SK-N-SH treated with all-trans-retinoic acid at 6 μM for 48 hours (cell line): ENCODE results near the gene GIPC3.

Experiments used
- ATAC-seq: fragments of 200-7000 bp; cut with Tn5 transposase; 3 replicates; pipeline ENCODE4 v1.9.1; 2020; ENCODE audit warnings: mild to moderate bottlenecking, moderate library complexity
- ARNTL ChIP-seq: fragments of 450-650 bp; formaldehyde crosslinking; IDR thresholded peaks from 2 replicates; pipeline ENCODE4 v1.5.0; 2020; ENCODE audit warnings: low read depth, mild to moderate bottlenecking, moderate library complexity, borderline replicate concordance
- BACH2 ChIP-seq: fragments of 250-450 bp; sonication (Bioruptor Pico); IDR thresholded peaks from 2 replicates; pipeline ENCODE4 v1.9.0; 2021; ENCODE audit warnings: mild to moderate bottlenecking, borderline replicate concordance
- CSDC2 ChIP-seq: fragments of 250-450 bp; sonication (Bioruptor Pico); IDR thresholded peaks from 2 replicates; pipeline ENCODE4 v1.5.0; 2020; ENCODE audit warnings: mild to moderate bottlenecking, moderate library complexity
- ESRRG ChIP-seq: fragments of 250-450 bp; sonication (Bioruptor Pico); IDR thresholded peaks from 2 replicates; pipeline ENCODE4 v1.6.1; 2021; ENCODE audit warnings: mild to moderate bottlenecking
- GLIS3 ChIP-seq: fragments of 250-450 bp; sonication (Bioruptor Pico); IDR thresholded peaks from 2 replicates; pipeline ENCODE4 v1.5.0; 2020; ENCODE audit warnings: mild to moderate bottlenecking, moderate library complexity
- ISL1 ChIP-seq: fragments of 250-450 bp; sonication (Bioruptor Pico); IDR thresholded peaks from 2 replicates; pipeline ENCODE4 v2.1.2; 2022; ENCODE audit warnings: mild to moderate bottlenecking, moderate library complexity
- PPARA ChIP-seq: fragments of 250-450 bp; sonication (Bioruptor Pico); IDR thresholded peaks from 2 replicates; pipeline ENCODE4 v1.5.0; 2020; ENCODE audit warnings: mild to moderate bottlenecking, borderline replicate concordance
- RARB ChIP-seq: fragments of 250-450 bp; sonication (Bioruptor Pico); IDR thresholded peaks from 2 replicates; pipeline ENCODE4 v1.8.0; 2021; ENCODE audit warnings: mild to moderate bottlenecking, moderate library complexity
- SNAI2 ChIP-seq: fragments of 250-450 bp; sonication (Bioruptor Pico); IDR thresholded peaks from 2 replicates; pipeline ENCODE4 v1.5.0; 2020; ENCODE audit warnings: mild to moderate bottlenecking, moderate library complexity
- TCF4 ChIP-seq: fragments of 250-450 bp; sonication (Bioruptor Pico); IDR thresholded peaks from 2 replicates; pipeline ENCODE4 v1.8.0; 2021; ENCODE audit warnings: mild to moderate bottlenecking, moderate library complexity, borderline replicate concordance
- TOX ChIP-seq: fragments of 250-450 bp; sonication (Bioruptor Pico); IDR thresholded peaks from 2 replicates; pipeline ENCODE4 v1.8.0; 2021; ENCODE audit warnings: mild to moderate bottlenecking, moderate library complexity, borderline replicate concordance
- ZC3H10 ChIP-seq: fragments of 250-450 bp; sonication (Bioruptor Pico); IDR thresholded peaks from 2 replicates; pipeline ENCODE4 v1.5.1; 2021; ENCODE audit warnings: mild to moderate bottlenecking, moderate library complexity
- ZFP3 ChIP-seq: fragments of 250-450 bp; sonication (Bioruptor Pico); IDR thresholded peaks from 2 replicates; pipeline ENCODE4 v1.5.0; 2020; ENCODE audit warnings: mild to moderate bottlenecking, moderate library complexity
- ZFP30 ChIP-seq: fragments of 450-650 bp; formaldehyde crosslinking; IDR thresholded peaks from 2 replicates; pipeline ENCODE4 v1.5.0; 2022; ENCODE audit warnings: mild to moderate bottlenecking, moderate library complexity
- ZNF565 ChIP-seq: fragments of 450-650 bp; formaldehyde crosslinking; conservative IDR thresholded peaks from 2 replicates; pipeline ENCODE4 v1.5.0; 2020; ENCODE audit warnings: low read depth, mild to moderate bottlenecking, moderate library complexity
- ZNF70 ChIP-seq: fragments of 450-650 bp; formaldehyde crosslinking; IDR thresholded peaks from 2 replicates; pipeline ENCODE4 v1.5.0; 2020; ENCODE audit warnings: mild to moderate bottlenecking, moderate library complexity
- ZNF8 ChIP-seq: fragments of 450-650 bp; formaldehyde crosslinking; IDR thresholded peaks from 2 replicates; pipeline ENCODE4 v1.5.0; 2020; ENCODE audit warnings: mild to moderate bottlenecking, moderate library complexity
- TF ChIP-seq, protein P1 (sequence below): fragments of 250-450 bp; sonication (Bioruptor Pico); IDR thresholded peaks from 2 replicates; pipeline ENCODE4 v1.8.0; 2021; ENCODE audit warnings: low read depth, mild to moderate bottlenecking, moderate library complexity, borderline replicate concordance
- TF ChIP-seq, protein P2 (sequence below): fragments of 250-450 bp; sonication (Bioruptor Pico); IDR thresholded peaks from 2 replicates; pipeline ENCODE4 v1.5.0; 2020; ENCODE audit warnings: mild to moderate bottlenecking, moderate library complexity
- TF ChIP-seq, protein P3 (sequence below): fragments of 250-450 bp; sonication (Bioruptor Pico); IDR thresholded peaks from 2 replicates; pipeline ENCODE4 v1.8.0; 2020; ENCODE audit warnings: mild to moderate bottlenecking, moderate library complexity, borderline replicate concordance

GIPC3 gene, protein sequence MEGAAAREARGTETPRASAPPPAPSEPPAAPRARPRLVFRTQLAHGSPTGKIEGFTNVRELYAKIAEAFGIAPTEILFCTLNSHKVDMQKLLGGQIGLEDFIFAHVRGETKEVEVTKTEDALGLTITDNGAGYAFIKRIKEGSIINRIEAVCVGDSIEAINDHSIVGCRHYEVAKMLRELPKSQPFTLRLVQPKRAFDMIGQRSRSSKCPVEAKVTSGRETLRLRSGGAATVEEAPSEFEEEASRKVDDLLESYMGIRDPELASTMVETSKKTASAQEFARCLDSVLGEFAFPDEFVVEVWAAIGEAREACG

GRCh38 chr19:3585301-3586126 lies at the start of gene GIPC3:
TSS of gene GIPC3 (plus strand) at chr19:3585478. CDS start at chr19:3585598, 120 bp downstream.
- no peak for ATAC-seq

DNA sequence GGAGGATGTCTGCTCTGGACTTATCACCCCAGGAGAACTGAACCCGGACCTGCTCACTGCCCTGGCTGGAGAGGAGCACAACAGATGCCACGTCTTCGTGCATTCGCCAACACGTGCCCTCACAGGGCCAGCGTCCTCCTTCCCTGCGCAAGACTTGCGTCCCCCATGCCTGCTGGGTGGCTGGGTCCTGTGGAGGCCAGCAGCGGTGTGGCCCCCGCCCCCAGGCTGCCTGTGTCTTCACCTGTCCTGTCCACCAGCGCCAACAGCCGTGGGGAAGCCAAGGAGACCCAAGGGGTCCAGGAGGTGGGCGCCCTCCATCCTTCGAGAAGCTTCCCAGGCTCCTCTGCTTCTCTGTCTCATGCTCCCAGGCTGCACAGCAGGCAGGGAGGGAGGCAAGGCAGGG lies 49.7 kb upstream of the GIPC3 start:
- ATAC-seq, result no peak
- TF ChIP-seq ZC3H10 (CRISPR knock-in tag) (no peak), ARNTL (CRISPR knock-in tag) (no peak), TOX (CRISPR knock-in tag) (no peak), ISL1 (no peak), ZNF565 (CRISPR knock-in tag) (no peak), PPARA (CRISPR knock-in tag) (no peak), ESRRG (no peak), BACH2 (CRISPR knock-in tag) (no peak), TCF4 (CRISPR knock-in tag) (no peak), RARB (CRISPR knock-in tag) (no peak)
- TF ChIP-seq, protein P1, sequence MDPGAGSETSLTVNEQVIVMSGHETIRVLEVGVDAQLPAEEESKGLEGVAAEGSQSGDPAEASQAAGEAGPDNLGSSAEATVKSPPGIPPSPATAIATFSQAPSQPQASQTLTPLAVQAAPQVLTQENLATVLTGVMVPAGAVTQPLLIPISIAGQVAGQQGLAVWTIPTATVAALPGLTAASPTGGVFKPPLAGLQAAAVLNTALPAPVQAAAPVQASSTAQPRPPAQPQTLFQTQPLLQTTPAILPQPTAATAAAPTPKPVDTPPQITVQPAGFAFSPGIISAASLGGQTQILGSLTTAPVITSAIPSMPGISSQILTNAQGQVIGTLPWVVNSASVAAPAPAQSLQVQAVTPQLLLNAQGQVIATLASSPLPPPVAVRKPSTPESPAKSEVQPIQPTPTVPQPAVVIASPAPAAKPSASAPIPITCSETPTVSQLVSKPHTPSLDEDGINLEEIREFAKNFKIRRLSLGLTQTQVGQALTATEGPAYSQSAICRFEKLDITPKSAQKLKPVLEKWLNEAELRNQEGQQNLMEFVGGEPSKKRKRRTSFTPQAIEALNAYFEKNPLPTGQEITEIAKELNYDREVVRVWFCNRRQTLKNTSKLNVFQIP (CRISPR knock-in tag), result no peak

More at GRCh38 chr19:3585301-3586126, at the start of gene GIPC3:
- TF ChIP-seq, protein P2, sequence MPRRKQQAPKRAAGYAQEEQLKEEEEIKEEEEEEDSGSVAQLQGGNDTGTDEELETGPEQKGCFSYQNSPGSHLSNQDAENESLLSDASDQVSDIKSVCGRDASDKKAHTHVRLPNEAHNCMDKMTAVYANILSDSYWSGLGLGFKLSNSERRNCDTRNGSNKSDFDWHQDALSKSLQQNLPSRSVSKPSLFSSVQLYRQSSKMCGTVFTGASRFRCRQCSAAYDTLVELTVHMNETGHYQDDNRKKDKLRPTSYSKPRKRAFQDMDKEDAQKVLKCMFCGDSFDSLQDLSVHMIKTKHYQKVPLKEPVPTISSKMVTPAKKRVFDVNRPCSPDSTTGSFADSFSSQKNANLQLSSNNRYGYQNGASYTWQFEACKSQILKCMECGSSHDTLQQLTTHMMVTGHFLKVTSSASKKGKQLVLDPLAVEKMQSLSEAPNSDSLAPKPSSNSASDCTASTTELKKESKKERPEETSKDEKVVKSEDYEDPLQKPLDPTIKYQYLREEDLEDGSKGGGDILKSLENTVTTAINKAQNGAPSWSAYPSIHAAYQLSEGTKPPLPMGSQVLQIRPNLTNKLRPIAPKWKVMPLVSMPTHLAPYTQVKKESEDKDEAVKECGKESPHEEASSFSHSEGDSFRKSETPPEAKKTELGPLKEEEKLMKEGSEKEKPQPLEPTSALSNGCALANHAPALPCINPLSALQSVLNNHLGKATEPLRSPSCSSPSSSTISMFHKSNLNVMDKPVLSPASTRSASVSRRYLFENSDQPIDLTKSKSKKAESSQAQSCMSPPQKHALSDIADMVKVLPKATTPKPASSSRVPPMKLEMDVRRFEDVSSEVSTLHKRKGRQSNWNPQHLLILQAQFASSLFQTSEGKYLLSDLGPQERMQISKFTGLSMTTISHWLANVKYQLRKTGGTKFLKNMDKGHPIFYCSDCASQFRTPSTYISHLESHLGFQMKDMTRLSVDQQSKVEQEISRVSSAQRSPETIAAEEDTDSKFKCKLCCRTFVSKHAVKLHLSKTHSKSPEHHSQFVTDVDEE (CRISPR knock-in tag), result no peak
- TF ChIP-seq ZNF8 (CRISPR knock-in tag), result no peak
- TF ChIP-seq GLIS3 (CRISPR knock-in tag), result no peak
- no peak for TF ChIP-seq ZNF70 (CRISPR knock-in tag)

DNA sequence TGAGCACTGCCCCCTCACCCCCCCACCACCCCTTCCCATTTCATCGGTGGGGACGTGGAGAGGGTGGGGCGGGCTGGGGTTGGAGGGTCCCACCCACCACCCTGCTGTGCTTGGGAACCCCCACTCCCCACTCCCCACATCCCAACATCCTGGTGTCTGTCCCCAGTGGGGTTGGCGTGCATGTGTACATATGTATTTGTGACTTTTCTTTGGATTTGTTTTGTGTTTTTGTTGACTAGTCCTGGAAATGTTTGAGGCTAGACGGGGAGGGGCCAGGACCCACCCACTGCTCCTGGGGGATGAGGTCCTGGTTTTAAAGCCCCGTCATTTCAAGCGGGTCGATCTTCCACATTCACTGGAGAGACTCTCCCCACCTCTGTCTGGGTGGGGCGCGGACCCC lies 49.3 kb upstream of the GIPC3 start:
- no peak for ATAC-seq
- TF ChIP-seq BACH2 (CRISPR knock-in tag) (no peak), TOX (CRISPR knock-in tag) (no peak), ZNF8 (CRISPR knock-in tag) (no peak), ZFP30 (CRISPR knock-in tag) (no peak), ZFP3 (no peak), CSDC2 (CRISPR knock-in tag) (no peak), ZNF70 (CRISPR knock-in tag) (no peak), SNAI2 (CRISPR knock-in tag) (no peak), ARNTL (CRISPR knock-in tag) (no peak), ESRRG (no peak), GLIS3 (CRISPR knock-in tag) (no peak), ISL1 (no peak), ZNF565 (CRISPR knock-in tag) (no peak), TCF4 (CRISPR knock-in tag) (no peak)
- TF ChIP-seq, protein P2 (CRISPR knock-in tag), result no peak
- TF ChIP-seq, protein P3, sequence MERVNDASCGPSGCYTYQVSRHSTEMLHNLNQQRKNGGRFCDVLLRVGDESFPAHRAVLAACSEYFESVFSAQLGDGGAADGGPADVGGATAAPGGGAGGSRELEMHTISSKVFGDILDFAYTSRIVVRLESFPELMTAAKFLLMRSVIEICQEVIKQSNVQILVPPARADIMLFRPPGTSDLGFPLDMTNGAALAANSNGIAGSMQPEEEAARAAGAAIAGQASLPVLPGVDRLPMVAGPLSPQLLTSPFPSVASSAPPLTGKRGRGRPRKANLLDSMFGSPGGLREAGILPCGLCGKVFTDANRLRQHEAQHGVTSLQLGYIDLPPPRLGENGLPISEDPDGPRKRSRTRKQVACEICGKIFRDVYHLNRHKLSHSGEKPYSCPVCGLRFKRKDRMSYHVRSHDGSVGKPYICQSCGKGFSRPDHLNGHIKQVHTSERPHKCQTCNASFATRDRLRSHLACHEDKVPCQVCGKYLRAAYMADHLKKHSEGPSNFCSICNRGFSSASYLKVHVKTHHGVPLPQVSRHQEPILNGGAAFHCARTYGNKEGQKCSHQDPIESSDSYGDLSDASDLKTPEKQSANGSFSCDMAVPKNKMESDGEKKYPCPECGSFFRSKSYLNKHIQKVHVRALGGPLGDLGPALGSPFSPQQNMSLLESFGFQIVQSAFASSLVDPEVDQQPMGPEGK, result no peak
